Activated T-cell treated with anti-CD3 and anti-CD28 coated beads for 4 hours (primary cell): Measurements from ENCODE around the gene PRDX1.
A peak's percentile ranks its signal among the peaks of the same experiment; 100 is the strongest.
"Not testable (repeated sequence)": the region's sequence is repeated elsewhere in the genome, so short reads cannot be mapped to it uniquely, and the experiment has no call there.

ENCODE experiments used
- DNase-seq: peaks from one replicate; pipeline ENCODE4 v3.0.0-alpha.2; 2020

The PRDX1 gene

DNA sequence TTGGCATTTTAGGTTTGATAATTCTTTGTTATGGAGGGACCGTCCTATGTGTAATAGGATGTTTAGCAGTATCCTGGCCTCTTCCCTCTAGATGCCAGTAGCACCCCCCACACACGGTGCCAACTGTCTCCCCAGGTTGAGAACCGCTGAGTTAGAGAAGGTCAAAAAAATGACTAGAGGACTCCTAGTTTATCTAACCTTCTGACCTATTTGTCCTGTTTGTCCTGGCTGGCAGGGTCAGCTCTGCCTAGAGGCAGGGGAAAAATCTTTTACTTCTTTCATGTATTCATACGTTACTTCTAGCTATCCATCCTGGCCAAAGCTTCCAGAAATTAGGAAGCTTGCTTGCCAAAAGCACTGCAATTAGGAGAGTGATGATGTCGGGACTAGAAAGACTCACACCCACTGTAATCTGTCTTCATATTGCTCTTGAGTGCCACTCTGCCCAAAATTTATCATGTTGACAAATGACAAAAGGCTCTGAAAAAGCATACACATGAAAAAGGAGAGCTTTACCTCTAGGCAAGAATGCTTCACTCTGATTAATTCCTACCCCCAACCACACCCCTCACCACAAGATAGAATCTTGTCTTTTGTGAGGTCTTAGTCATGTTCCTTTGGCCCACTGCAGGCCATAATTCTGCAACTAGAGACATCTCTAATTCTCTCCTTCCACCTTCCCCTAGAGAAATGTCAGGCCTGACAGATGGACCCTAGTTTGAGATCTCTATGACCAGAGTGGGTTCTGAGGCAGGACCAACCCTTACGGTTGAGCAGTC is 14.5 kb upstream of the PRDX1 start:
- no peak for DNase-seq

DNA sequence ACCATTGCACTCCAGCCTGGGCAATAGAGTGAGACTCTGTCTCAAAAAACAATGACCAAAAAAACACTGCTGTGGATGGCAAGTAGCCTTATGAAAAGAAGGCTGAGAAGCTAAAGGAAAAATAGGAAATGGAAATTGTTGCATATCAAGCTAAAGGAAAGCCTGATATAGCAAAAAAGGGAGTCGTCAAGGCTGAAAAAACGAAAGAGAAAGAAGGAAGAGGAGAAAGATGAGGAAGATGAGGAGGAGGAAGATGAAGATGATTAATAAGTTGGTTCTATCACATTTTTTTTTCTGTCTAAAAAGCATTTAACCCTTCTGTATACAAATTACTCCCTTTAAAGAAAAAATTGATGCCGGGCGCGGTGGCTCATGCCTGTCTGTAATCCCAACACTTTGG is 10.2 kb upstream of the PRDX1 start:
- no peak for DNase-seq

DNA sequence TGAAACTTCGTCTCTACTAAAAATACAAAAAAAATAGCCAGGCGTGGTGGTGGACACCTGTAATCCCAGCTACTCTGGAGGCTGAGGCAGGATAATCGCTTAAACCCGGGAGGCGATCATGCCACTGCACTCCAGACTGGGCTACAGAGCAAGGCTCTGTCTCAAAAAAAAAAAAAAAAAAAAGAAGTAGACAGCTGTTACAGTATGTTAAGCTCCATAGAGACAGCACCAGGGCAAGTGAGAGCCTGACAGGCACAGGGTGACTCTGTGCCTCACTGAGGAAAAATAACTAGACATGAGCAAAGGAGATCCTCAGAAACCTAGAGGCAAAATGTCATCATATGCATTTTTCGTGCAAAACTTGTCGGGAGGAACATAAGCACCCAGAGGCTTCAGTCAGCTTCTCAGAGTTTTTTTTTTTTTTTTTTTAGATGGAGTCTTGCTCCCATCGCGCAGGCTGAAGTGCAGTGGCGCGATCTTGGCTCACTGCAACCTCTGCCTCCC is 9.0 kb upstream of the PRDX1 start:
- no peak for DNase-seq

DNA sequence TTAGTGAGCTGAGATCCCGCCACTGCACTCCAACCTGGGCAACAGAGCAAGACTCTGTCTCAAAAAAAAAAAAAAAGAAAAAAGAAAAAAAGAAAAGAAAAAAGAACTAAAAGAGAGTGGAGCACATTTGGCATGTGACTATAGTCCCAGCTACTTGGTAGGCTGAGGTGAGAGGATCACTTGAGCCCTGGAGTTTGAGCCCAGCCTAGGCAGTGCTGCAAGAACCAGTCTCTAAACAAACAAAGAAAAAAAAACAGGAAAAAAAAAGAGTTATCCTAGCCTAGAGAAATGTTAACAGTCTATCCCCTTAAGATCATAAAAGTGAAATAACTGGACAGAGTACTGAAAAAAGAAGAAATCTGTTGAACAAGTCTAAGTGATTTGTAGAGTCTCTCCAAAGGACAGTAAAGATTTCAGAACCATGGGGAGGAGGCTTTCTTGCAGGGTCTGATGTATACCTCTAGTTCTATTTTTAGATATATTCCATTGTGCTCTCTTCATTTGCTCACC is 4.5 kb upstream of the PRDX1 start:
- DNase-seq = no peak

DNA sequence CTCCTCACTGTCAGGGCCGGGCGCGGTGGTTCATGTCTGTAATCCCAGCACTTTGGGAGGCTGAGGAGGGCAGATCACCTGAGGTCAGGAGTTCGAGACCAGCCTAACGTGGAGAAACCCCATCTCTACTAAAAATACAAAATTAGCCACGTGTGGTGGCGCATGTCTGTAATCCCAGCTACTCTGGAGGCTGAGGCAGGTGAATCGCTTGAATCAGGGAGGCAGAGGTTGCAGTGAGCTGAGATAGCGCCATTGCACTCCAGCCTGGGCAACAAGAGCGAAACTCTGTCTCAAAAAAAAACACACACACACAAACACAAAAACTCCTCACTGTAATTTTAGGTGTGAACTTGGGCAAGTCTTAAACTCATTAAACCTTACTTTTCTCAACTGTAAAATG is 2.3 kb upstream of the PRDX1 start:
- not testable (repeated sequence) for DNase-seq

DNA sequence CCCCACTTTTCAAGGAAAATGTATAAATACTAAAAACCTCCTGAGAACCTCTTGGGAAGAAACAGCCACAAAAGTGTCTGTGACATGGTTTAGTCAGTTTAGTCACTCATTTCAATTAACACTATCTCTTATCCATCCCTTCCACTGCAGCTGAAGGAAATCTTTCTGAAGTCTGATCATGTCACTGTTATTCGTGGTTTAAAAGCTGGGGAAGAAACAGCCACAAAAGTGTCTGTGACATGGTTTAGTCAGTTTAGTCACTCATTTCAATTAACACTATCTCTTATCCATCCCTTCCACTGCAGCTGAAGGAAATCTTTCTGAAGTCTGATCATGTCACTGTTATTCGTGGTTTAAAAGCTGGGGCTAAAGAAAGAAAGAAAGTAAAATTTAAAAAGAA is 1.8 kb upstream of the PRDX1 start:
- DNase-seq = not testable (repeated sequence)

DNA sequence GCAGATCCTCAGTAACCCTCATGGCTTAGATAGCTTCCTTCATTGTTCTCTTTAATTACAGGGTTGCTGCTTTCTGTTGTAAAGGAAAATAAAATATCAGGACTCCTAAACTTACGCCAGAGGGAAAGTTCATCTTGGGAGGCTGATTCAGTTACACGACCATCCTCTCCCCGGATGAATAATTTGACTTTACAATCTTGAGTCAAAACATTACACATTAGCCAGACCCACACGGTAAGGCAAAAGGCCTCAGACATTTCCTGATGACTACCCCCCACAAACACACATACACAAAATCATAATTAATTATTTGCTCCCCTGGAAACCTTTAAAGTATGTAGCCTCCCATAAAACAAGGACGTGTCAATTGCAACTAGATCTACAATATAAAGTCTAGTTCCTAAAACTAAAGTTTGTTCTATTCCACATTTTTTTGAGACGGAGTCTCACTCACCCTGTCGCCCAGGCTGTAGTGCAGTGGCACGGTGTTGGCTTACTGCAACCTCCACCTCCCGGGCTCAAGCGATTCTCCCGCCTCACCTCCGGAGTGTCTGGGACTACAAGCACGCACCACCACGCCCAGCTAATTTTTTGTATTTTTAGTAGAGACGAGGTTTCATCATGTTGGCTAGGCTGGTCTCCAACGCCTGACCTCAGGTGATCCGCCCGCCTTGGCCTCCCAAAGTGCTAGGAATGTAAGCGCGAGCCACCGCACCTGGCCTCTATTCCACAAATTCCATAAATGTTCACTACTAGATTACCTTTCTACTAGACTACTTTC is 830 bp upstream of the PRDX1 start:
- no peak for DNase-seq

DNA sequence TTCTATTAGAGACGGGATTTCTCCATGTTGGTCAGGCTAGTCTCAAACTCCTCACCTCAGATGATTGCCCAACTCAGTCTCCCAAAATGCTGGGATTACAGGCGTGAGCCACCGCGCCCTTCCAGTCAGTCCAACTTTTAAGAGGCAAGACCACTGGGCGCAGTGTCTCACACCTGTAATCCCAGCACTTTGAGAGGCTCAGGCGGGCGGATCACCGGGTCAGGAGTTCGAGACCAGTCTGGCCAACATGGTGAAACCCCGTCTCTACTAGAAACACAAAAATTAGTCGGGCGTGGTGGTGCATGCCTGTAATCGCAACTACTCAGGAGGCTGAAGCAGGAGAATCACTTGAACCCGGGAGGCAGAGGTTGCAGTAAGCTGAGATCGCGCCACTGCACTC is 1.9 kb downstream of the PRDX1 start:
- DNase-seq = not testable (repeated sequence)

DNA sequence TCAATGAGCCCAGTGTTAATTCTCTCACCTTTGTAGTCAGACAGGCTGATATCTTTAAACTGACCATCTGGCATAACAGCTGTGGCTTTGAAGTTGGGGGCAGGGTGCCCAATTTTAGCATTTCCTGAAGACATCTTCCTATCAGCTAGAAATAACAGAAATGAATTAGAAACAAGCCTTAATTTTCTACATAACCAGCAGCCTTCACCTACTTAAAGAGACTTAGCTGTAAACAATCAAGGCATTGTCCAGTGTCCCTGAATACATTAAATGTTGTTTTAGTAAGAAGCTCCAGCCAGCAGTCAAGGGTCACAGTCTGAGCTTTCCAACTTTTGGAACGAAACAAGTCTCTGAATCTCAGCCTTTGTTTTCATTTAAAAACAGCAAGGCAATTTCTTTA is 2.8 kb downstream of the PRDX1 start:
- DNase-seq = no peak

DNA sequence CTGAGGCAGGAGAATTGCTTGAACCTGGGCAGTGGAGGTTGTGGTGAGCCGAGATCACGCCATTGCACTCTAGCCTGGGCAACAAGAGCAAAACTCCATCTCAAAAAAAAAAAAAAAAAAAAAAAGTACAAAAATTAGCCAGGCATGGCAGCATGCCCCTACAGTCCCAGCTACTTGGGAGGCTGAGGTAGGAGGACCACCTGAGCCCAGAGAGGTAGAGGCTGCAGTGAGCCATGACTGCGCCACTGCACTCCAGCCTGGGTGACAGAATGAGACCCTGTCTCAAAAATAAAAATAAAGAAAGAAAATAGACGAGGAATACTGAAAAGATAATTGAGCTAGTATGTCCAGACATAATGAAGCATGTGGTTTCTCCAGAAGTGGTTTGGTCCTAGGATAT is 3.3 kb downstream of the PRDX1 start:
- DNase-seq = not testable (repeated sequence)

DNA sequence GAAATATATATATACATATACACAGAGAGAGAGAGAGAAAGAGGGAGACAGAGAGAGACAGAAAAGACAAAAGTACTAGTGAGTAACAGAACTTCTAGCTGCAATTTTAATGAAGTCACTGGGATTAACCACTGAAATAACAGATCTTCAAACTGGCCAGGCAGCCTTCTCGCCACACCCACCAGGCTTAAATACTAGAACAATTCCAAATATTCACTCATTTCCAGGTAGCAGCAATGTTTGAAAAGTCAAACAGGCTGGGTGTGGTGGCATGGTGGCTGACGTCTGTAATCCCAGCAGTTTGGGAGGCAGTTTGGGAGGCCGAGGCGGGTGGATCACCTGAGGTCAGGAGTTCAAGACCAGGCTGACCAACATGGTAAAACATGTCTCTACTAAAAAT is 5.2 kb downstream of the PRDX1 start:
- DNase-seq = no peak

DNA sequence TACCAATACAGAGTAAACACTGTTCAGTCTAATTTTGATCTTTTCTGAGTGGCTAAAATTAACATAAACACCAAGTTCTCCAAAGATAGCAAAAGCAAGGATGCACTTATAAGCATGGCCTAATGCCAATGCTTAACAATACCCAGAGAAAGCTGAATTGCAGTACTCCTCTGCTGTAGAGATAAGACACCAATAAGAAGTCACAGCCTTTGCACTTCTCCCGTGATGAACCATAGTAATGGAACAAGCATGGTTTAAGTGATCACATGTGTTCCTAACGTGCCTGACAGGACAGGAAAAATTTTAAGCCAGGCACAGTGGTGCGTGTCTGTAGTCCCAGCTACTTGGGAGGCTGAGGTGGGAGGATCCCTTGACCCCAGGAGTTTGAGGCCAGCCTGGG is 5.6 kb downstream of the PRDX1 start:
- DNase-seq = no peak

DNA sequence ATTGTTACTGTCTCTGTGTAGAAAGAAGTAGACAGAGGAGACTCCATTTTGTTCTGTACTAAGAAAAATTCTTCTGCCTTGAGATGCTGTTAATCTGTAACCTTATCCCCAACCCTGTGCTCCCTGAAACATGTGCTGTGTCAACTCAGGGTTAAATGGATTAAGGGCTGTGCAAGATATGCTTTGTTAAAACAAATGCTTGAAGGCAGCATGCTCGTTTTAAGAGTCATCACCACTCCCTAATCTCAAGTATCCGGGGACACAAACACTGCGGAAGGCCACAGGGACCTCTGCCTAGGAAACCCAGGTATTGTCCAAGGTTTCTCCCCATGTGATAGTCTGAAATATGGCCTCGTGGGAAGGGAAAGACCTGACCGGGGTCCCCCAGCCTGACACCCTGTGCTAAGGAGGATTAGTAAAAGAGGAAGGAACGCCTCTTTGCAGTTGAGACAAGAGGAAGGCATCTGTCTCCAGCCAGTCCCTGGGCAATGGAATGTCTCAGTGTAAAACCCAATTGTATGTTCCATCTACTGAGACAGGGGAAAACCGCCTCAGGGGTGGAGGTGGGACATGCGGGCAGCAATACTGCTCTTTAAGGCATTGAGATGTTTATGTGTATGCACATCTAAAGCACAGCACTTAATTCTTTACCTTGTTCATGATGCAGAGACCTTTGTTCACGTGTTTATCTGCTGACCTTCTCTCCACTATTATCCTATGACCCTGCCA is 8.0 kb downstream of the PRDX1 start:
- DNase-seq = not testable (repeated sequence)

DNA sequence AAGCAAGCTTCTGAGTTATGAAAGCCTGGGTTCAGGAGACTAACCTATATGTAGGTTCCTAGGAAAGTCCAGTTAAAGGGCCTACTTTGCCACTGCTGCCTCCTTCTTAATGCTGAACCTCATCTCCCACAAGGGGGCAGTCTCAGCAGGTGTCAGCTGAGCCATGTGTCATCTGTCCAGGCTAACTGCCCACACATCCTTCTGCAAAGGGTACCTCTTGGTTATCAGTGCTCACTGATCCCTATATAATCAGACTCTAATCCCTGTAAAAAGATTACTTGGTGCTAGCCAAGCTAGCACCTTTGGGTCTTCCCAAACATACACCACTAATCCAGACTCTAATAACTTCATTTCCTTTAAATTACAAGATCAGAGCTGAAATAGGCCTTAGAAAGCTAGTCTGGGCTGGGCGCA is 9.0 kb downstream of the PRDX1 start:
- DNase-seq = peak; percentile 55

DNA sequence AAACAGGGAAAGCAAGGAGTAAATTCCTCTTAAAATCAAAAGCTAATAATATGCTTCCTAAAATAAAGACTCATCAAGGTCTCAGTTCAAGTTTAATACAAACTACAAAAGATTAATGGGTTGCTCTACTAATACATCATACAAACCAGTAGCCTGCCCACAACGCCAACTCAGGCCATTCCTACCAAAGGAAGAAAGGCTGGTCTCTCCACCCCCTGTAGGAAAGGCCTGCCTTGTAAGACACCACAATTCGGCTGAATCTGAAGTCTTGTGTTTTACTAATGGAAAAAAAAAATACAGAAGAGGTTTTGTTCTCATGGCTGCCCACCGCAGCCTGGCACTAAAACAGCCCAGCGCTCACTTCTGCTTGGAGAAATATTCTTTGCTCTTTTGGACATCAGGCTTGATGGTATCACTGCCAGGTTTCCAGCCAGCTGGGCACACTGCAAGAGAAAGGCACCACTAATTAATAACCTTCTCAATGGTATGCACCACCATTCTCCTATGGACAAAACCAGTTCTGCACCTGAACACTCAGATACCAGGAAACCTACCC is 10.6 kb downstream of the PRDX1 start:
- DNase-seq = no peak

DNA sequence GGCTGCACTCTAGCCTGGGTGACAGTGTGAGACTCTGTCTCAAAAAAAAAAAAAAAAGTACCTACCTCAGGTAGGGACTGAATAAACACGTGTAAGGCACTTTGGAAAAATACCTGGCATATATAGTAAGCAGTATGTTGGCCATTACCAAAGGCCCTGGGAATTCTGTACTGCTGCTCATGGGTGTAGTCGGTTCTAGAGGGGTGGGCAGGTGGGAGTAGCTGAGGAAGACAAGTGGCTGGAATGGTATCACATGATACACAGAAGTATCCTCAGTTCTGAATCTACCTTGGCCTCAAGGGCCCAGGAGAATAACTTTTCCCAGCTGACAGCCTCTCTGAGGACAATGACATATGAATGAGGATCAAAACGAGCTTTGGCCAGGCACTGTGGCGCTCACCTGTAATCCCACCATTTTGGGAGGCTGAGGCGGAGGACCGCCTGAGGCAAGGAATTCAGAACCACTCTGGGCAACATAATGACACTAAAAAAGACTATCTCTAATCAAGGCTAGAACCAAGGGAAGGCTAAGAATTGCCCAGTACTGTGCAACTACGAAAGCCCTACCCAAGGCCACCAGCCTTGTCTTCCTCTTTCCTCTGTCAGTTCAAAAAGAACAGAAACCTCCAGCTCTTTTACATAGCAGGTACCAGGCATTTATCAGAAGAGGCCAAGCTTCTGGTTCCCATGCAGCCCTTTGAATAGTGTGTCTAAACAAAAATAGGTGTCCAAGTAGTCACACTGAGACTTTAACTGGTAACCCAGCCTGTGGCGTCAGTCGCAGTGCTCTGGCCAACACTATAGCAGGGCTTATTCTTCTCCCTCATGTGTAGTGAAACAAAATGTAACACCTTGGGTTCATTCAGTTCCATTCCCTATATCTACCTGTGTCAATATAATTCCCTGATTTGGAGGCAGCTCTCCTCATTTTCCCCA is 11.4 kb downstream of the PRDX1 start:
- DNase-seq = no peak

DNA sequence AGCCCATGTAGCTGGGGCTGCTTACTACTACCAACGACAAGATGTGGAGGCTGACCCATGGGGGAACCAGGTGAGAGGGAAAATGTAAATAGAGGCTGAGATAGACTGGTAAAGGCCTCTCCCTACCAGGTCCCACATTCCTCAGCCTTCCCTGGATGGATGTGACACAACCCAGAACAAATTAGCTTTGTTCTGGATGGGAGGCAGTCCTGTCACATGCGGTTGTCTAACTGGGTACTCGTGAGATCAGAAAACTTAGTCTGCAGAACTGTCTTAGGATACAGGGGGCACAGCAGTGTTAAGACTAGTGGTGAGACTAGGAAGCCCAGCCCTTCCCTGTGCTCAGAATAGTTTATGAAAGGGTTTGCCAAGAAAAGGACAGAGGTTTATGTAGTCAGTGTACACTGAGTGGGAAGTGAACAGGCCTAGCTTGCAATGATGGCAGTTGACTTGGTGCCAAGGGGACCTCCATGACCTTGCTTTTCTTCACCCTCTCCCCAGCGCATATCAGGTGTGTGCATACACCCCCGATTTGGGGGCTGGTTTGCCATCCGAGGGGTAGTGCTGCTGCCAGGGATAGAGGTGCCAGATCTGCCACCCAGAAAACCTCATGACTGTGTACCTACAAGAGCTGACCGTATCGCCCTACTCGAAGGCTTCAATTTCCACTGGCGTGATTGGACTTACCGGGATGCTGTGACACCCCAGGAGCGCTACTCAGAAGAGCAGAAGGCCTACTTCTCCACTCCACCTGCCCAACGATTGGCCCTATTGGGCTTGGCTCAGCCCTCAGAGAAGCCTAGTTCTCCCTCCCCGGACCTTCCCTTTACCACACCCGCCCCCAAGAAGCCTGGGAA is 13.2 kb downstream of the PRDX1 start:
- no peak for DNase-seq

DNA sequence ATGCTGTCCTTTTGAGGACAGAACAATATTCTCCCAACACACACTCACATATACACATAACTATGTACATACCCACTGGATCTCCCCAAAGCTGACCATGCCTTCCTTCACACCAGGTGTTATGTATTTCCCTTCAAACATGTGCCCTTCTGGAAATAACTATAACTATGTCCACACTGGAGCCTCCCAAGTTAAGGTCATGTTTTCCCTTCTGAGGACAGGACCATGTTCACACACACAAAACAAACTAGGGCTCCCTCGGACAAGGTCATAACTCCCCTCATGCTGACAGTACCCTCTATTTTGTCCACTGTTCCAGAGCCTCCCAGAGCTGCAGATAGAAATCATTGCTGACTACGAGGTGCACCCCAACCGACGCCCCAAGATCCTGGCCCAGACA is 13.8 kb downstream of the PRDX1 start:
- no peak for DNase-seq

DNA sequence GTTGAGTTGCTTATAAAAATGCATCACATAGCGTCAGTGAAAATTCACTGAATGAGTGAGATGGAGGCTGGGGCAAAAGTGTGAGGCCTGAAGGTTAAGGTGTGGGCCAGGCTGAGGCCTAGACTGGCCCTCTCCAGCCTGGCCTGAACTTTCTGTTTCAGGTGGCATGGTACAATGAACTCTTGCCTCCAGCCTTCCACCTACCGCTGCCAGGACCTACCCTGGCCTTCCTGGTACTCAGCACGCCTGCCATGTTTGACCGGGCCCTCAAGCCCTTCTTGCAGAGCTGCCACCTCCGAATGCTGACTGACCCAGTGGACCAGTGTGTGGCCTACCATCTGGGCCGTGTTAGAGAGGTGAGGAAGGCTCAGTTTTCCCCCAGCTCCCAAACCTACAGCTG is 14.5 kb downstream of the PRDX1 start:
- no peak for DNase-seq

DNA sequence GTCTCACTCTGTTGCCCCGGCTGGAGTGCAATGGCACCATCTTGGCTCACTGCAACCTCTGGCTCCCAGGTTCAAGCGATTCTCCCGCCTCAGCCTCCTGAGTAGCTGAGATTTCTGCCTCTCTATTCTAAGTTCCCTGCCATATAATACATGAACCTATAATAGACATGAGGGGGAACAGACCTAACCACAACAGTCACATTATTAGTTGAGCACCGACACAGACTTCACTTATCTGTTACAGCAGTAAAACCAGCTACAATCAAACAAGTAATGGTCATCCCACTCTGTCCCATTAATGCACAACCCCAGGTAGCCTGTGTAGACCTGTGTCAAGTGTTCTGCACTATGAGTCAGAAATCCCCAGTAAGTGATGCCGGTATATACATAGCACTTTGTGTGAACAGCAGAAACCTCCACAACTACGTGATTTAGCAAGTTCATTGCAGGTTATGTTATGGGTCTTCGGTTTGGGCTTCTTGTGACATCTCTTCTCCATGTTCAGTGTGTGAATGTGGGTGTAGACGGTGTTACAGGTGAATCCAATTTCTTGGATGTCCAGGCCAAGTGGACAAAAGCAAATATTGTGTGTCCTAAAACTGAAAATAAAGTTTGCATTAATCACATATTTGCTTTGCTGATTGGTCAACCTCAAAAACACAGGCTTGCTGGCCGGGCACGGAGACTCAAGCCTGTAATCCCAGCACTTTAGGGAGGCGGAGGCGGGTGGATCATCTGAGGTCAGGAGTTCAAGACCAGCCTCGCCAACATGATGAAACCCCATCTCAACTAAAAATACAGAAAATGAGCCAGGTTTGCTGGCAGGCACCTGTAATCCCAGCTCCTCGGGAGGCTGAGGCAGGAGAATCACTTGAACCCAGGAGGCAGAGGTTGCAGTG is 18.0 kb downstream of the PRDX1 start:
- no peak for DNase-seq
